SK-N-SH (cell line): ENCODE measurements around the gene IGDCC3. TPM values are rescaled to one million over a fixed set of nuclear protein-coding genes. Genes with fewer than 3 reads are reported as not detected.

Experiments
- CTCF ChIA-PET: fragments of 300-600, 350-600 bp; formaldehyde crosslinking; extraction: SDS; loops from one replicate; lab custom pipeline; 2021; lab: Yijun Ruan, JAX
- POLR2A ChIA-PET: fragments of 350-600 bp; sonication (Branson Sonifier 250); formaldehyde crosslinking; extraction: SDS; loops from one replicate; lab custom pipeline; 2020; ENCODE audit warnings: antibody characterized with exemption, inconsistent platforms; lab: Yijun Ruan, JAX
- DNase-seq: peaks from one replicate; pipeline ENCODE4 v3.0.0; 2012
- H2AFZ ChIP-seq: fragments of 200-600 bp; sonication (generic); 2 replicates; pipeline ENCODE4 v1.8.1; 2016; ENCODE audit warnings: antibody characterized with exemption, mild to moderate bottlenecking, low read depth
- H3F3A ChIP-seq: fragments of 200-600 bp; sonication (generic); replicated peaks from 2 replicates; pipeline ENCODE3; 2016; ENCODE audit warnings: antibody characterized with exemption, mild to moderate bottlenecking; ENCODE audit not compliant: insufficient read depth
- H3K27ac ChIP-seq, 2 experiments: fragments of 200-500 bp in 1 of 2; fragments of 200-600 bp in 1 of 2; sonication (Bioruptor generic) in 1 of 2; sonication (generic), shearing (Covaris generic) in 1 of 2; 2 replicates each; pipeline versions ENCODE4 v1.5.1 to v1.6.1; 2014 to 2016; ENCODE audit warnings: low read depth in 2 of 2, inconsistent platforms in 1 of 2, low read length in 1 of 2, mild to moderate bottlenecking in 1 of 2, mixed read lengths in 1 of 2
- H3K27me3 ChIP-seq: fragments of 200-600 bp; sonication (generic), shearing (Covaris generic); 2 replicates; pipeline ENCODE4 v1.6.1; 2016; ENCODE audit warnings: mixed run types; ENCODE audit not compliant: insufficient read depth
- H3K36me3 ChIP-seq, 2 experiments: fragments of 200-500 bp in 1 of 2; fragments of 200-600 bp in 1 of 2; sonication (Bioruptor generic) in 1 of 2; sonication (generic) in 1 of 2; replicated peaks in 1 of 2; 2 replicates each; pipeline versions ENCODE3 to v1.5.1; 2014 to 2016; ENCODE audit warnings: low read length in 1 of 2, mild to moderate bottlenecking in 1 of 2; ENCODE audit not compliant: insufficient read depth in 2 of 2, control insufficient read depth in 1 of 2
- H3K4me1 ChIP-seq, 2 experiments: fragments of 200-500 bp in 1 of 2; fragments of 200-600 bp in 1 of 2; sonication (Bioruptor generic) in 1 of 2; sonication (generic), shearing (Covaris generic) in 1 of 2; 2 replicates each; pipeline versions ENCODE4 v1.5.1 to v1.6.1; 2014 to 2016; ENCODE audit warnings: low read depth in 1 of 2, low read length in 1 of 2, mixed run types in 1 of 2; ENCODE audit not compliant: insufficient read depth in 2 of 2, control insufficient read depth in 1 of 2
- H3K4me2 ChIP-seq: fragments of 200-600 bp; sonication (generic), shearing (Covaris generic); 2 replicates; pipeline ENCODE4 v1.6.1; 2017; ENCODE audit warnings: mixed run types
- H3K4me3 ChIP-seq, 2 experiments: fragments of 200-500 bp in 1 of 2; fragments of 200-600 bp in 1 of 2; sonication (Bioruptor generic) in 1 of 2; sonication (generic), shearing (Covaris generic) in 1 of 2; 2 replicates each; pipeline versions ENCODE4 v1.5.1 to v1.8.1; 2014 to 2016; ENCODE audit warnings: low read depth in 2 of 2, inconsistent platforms in 1 of 2, low read length in 1 of 2, mild to moderate bottlenecking in 1 of 2, mixed read lengths in 1 of 2, moderate library complexity in 1 of 2
- H3K79me2 ChIP-seq: fragments of 200-600 bp; sonication (generic); 2 replicates; pipeline ENCODE4 v1.8.1; 2017; ENCODE audit warnings: mild to moderate bottlenecking; ENCODE audit not compliant: insufficient read depth
- H3K9ac ChIP-seq: fragments of 200-600 bp; sonication (generic); 2 replicates; pipeline ENCODE4 v1.6.1; 2017; ENCODE audit warnings: mixed run types
- H3K9me2 ChIP-seq: fragments of 200-600 bp; sonication (generic); 2 replicates; pipeline ENCODE4 v1.6.1; 2017; ENCODE audit warnings: mixed run types
- H3K9me3 ChIP-seq: fragments of 200-600 bp; sonication (generic); 2 replicates; pipeline ENCODE4 v1.6.1; 2017; ENCODE audit warnings: mixed run types, mild to moderate bottlenecking, moderate library complexity
- H4K20me1 ChIP-seq: fragments of 200-600 bp; sonication (generic); 2 replicates; pipeline ENCODE4 v1.6.1; 2017; ENCODE audit warnings: mild to moderate bottlenecking, mixed run types; ENCODE audit not compliant: insufficient read depth
- EP300 ChIP-seq, 2 experiments: IDR thresholded peaks; 2 replicates each; pipeline versions ENCODE4 v1.4.0 to v1.6.1; 2012; ENCODE audit warnings: borderline replicate concordance in 1 of 2, low read depth in 1 of 2, low read length in 1 of 2
- FOSL2 ChIP-seq: IDR thresholded peaks from 2 replicates; pipeline ENCODE4 v1.4.0; 2012; ENCODE audit warnings: low read depth, mild to moderate bottlenecking, moderate library complexity, borderline replicate concordance
- GABPA ChIP-seq: IDR thresholded peaks from 2 replicates; pipeline ENCODE4 v1.4.0; 2012; ENCODE audit warnings: low read depth, mild to moderate bottlenecking
- IRF3 ChIP-seq: fragments of 150-350 bp; IDR thresholded peaks from 2 replicates; pipeline ENCODE4 v1.6.1; 2016; ENCODE audit warnings: mild to moderate bottlenecking, low read depth, low read length
- MEF2A ChIP-seq: IDR thresholded peaks from 2 replicates; pipeline ENCODE4 v1.4.0; 2012; ENCODE audit warnings: low read depth, borderline replicate concordance
- NFIC ChIP-seq: IDR thresholded peaks from 2 replicates; pipeline ENCODE4 v1.4.0; 2012; ENCODE audit warnings: borderline replicate concordance
- PBX3 ChIP-seq: IDR thresholded peaks from 2 replicates; pipeline ENCODE4; 2012
- POLR2AphosphoS5 ChIP-seq: IDR thresholded peaks from 2 replicates; pipeline ENCODE4 v1.6.1; 2012; ENCODE audit warnings: low read depth, low read length
- RCOR1 ChIP-seq: fragments of 150-350 bp; IDR thresholded peaks from 2 replicates; pipeline ENCODE4 v1.6.1; 2017; ENCODE audit warnings: antibody characterized with exemption, low read length
- REST ChIP-seq: IDR thresholded peaks from 2 replicates; pipeline ENCODE4 v1.6.1; 2012; ENCODE audit warnings: mild to moderate bottlenecking, low read depth, low read length, moderate library complexity
- RFX5 ChIP-seq: IDR thresholded peaks from 2 replicates; pipeline ENCODE4 v1.6.1; 2012; ENCODE audit warnings: mild to moderate bottlenecking, improper control_type of control experiment, low read length
- TCF12 ChIP-seq: IDR thresholded peaks from 2 replicates; pipeline ENCODE4 v1.4.0; 2012
- YY1 ChIP-seq: IDR thresholded peaks from 2 replicates; pipeline ENCODE4 v1.4.0; 2012; ENCODE audit warnings: low read depth, mild to moderate bottlenecking
- WGBS: methylation state at CpG from one replicate; pipeline ENCODE4 v1.1.6; 2017; ENCODE audit warnings: low lambda C conversion rate; 5-methylcytosine and 5-hydroxymethylcytosine counted together
- polyA plus RNA-seq, 3 experiments: library from polyadenylated mRNA; depleted of rRNA; stranded (reverse); fragments of >200 nt; gene quantifications; 2 replicates each; pipeline ENCODE4 v1.2.3, GENCODE V29; 2012

The IGDCC3 gene
- polyA plus RNA-seq, 1 of the 3 experiments (the other 2 are of a cell fraction) = 0.43 TPM

GRCh38 chr15:65342493-65342892, 35.3 kb downstream of the IGDCC3 start:
- POLR2A ChIA-PET = no interaction called here
- H3K27me3 ChIP-seq = no peaks in the 10 kb centered on the region
- WGBS = 81% methylated on average over 9 of the region's 9 CpGs

More at GRCh38 chr15:65342493-65342892, 35.3 kb downstream of the IGDCC3 start:
- H2AFZ ChIP-seq = no peak overlapping the region
- no peaks in the 10 kb centered on the region for H4K20me1 ChIP-seq
- CTCF ChIA-PET = interaction anchor here (0.8 to 1.4 kb wide), 2 partner anchors 43 to 59 kb away, joined by 3 to 4 read pairs; no protein-coding TSS in a partner anchor
- no peaks in the 10 kb centered on the region for H3F3A ChIP-seq
- no peaks in the 10 kb centered on the region for H3K36me3 ChIP-seq
- no peak overlapping the region for H3K27ac ChIP-seq
- no peak overlapping the region for H3K9ac ChIP-seq
- H3K4me3 ChIP-seq = no peak overlapping the region
- peaks cover 0 to 25% of the 10 kb centered on the region in 2 experiments; a peak in 1 of 4 replicates for H3K4me1 ChIP-seq
- no peaks in the 10 kb centered on the region for H3K9me3 ChIP-seq
- H3K9me2 ChIP-seq = no peaks in the 10 kb centered on the region
- no peak overlapping the region for H3K4me2 ChIP-seq
- no peaks in the 10 kb centered on the region for H3K79me2 ChIP-seq
- peak; percentile 6 for DNase-seq
- TF ChIP-seq PBX3 = no peak
- TF ChIP-seq FOSL2 = no peak
- no peak for TF ChIP-seq TCF12
- no peak for TF ChIP-seq RCOR1
- TF ChIP-seq EP300 (IDR thresholded peaks at IDR 0.05; ENCODE audit: borderline replicate concordance in 1 of 2, low read depth in 1 of 2, low read length in 1 of 2) = no peak
- no peak for TF ChIP-seq RFX5
- TF ChIP-seq REST = no peak
- TF ChIP-seq MEF2A = no peak
- no peak for TF ChIP-seq POLR2AphosphoS5
- no peak for TF ChIP-seq NFIC
- no peak for TF ChIP-seq YY1
- no peak for TF ChIP-seq IRF3
- TF ChIP-seq GABPA = no peak
